ENCODE results near the gene P2RY13. TPM values are rescaled to one million over a fixed set of nuclear protein-coding genes. Genes with fewer than 3 reads are reported as not detected.
A peak's percentile ranks its signal among the peaks of the same experiment; 100 is the strongest.

P2RY13 gene
- total RNA-seq, 2 experiments from 2014 or later = not detected

DNA sequence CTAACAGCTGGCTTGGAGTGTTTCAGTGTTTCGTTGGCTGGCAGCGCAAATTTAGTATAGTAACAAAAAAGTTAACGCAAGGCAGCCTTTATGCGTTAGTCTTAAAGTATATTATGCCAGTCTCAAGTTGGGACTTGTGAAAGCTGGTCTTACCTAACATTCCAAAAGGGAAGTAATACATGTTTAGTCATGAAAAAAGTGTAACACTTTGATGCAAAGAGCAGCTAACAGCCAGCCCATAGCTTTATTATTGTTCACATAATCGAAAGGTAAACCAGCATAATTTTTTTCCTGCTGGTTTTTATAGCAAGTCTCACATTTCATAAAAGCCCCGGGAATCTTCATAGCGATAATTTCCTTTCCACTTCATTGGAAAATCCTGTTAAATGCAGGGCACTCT, 10.4 kb downstream of the P2RY13 start:
- ChIA-PET CTCF (interaction anchor here (1.2 to 1.4 kb wide), 2 partner anchors 9 to 11 kb away, joined by 4 to 5 read pairs; no protein-coding TSS in a partner anchor), POLR2A (no interaction called here)
- Mint-ChIP-seq H3K9me3 (no peaks in the 10 kb centered on the region), H3K27me3 (peaks cover 2% of the 10 kb centered on the region), H3K36me3 (ENCODE audit: low read depth) (no peaks in the 10 kb centered on the region), H3K4me1 (ENCODE audit: low read depth) (peaks cover 22% of the 10 kb centered on the region), H3K27ac (no peak overlapping the region), H3K4me3 (no peak overlapping the region)
- DNase-seq (no peak), ATAC-seq (no peak)
- TF ChIP-seq, protein P1, sequence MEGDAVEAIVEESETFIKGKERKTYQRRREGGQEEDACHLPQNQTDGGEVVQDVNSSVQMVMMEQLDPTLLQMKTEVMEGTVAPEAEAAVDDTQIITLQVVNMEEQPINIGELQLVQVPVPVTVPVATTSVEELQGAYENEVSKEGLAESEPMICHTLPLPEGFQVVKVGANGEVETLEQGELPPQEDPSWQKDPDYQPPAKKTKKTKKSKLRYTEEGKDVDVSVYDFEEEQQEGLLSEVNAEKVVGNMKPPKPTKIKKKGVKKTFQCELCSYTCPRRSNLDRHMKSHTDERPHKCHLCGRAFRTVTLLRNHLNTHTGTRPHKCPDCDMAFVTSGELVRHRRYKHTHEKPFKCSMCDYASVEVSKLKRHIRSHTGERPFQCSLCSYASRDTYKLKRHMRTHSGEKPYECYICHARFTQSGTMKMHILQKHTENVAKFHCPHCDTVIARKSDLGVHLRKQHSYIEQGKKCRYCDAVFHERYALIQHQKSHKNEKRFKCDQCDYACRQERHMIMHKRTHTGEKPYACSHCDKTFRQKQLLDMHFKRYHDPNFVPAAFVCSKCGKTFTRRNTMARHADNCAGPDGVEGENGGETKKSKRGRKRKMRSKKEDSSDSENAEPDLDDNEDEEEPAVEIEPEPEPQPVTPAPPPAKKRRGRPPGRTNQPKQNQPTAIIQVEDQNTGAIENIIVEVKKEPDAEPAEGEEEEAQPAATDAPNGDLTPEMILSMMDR (IDR thresholded peaks at IDR 0.05) = no peak
- intact Hi-C loops (cut with micrococcal nuclease) = no loop called here

DNA sequence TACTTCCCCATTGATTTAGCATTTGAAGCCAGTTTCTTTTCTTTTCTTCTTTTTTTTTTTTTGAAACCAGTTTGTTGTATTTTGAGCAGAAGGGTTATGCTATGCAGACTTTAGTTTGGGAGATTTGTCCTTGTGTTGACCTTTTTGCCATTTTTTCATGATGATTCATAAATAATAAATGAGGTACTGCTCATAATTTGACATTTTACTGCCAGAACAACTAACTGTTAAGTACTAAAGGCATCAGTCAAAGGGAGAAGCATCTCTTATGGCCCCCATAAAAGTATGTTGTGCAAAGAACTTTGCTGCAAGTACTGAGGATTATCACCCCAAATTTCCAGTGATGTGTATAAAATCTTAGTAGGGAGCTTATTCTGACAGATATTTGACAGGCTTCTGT, 11.0 kb downstream of the P2RY13 start:
- Mint-ChIP-seq H3K9me3 (no peaks in the 10 kb centered on the region), H3K4me1 (ENCODE audit: low read depth) (peaks cover 22% of the 10 kb centered on the region), H3K27ac (no peak overlapping the region), H3K36me3 (ENCODE audit: low read depth) (no peaks in the 10 kb centered on the region), H3K27me3 (peaks cover 2% of the 10 kb centered on the region), H3K4me3 (no peak overlapping the region)
- intact Hi-C loops (cut with micrococcal nuclease) = no loop called here
- DNase-seq (no peak), ATAC-seq (no peak)
- ChIA-PET POLR2A (no interaction called here), CTCF (interaction anchor here (1.2 to 1.4 kb wide), 2 partner anchors 10 kb away, joined by 4 to 5 read pairs; no protein-coding TSS in a partner anchor)
- TF ChIP-seq, protein P1 (IDR thresholded peaks at IDR 0.05) = no peak

DNA sequence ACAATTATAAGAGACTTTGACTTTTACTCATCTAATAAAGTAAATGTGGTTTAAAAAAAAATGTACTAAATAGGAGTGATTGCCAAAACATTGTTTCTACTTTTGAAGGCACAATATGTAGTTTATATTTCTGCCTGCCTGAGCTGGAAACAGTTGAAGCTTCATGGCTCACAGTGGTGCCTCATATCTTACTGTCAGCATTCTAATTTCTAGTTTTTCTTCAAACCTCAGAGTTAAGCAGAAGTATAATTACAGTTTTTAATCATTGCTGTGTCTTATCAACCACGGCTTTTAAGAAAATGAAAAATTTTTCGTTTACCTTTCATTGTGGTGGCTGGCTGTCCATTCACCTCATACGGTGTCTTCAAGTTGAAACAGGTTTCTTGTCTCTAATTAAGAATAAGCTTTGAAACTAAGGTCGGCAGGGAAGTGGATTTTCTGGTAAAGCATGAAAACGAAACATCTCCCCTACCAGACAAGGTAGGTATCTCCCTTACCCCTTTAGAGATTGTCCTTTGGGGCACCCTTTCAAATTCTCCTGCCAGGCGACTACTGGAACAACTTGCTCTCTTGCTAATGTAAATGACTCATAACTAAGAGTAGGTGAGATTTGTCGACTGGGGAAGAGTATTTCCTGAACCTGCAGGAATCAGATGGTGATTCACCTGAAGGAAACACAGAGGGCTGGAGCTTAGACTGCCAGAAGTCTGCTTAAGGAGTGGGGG, 12.9 kb downstream of the P2RY13 start, which contains the start of gene GPR87:
GPR87 (minus strand) TSS at position 554 of the 725 bp plus-strand sequence. CDS start 16,720 bp downstream, outside the sequence.
- H3K4me3 Mint-ChIP-seq = peak within 1 kb of the TSS; percentile 24
- no peak within 1 kb of the TSS for H3K27ac Mint-ChIP-seq
- H3K9me3 Mint-ChIP-seq = no peaks in the 10 kb centered on the region
- intact Hi-C loops (cut with micrococcal nuclease) = no loop called here
- H3K36me3 Mint-ChIP-seq (ENCODE audit: low read depth) = no peaks in the 10 kb centered on the region
- TF ChIP-seq, protein P1 (IDR thresholded peaks at IDR 0.05) = no peak
- CTCF ChIA-PET = interaction anchor here (0.6 to 2.1 kb wide), 7 partner anchors 10 to 1067 kb away, joined by 3 to 18 read pairs (median 5); partner anchors contain the start of gene P2RY13
- peaks cover 2% of the 10 kb centered on the region for H3K27me3 Mint-ChIP-seq
- peak; percentile 78 for ATAC-seq
- POLR2A ChIA-PET = interaction anchor here (0.7 to 1.2 kb wide), 2 partner anchors 11 to 82 kb away, joined by 3 to 5 read pairs; no protein-coding TSS in a partner anchor
- peak; percentile 27 for DNase-seq
- peaks cover 22% of the 10 kb centered on the region for H3K4me1 Mint-ChIP-seq (ENCODE audit: low read depth)

DNA sequence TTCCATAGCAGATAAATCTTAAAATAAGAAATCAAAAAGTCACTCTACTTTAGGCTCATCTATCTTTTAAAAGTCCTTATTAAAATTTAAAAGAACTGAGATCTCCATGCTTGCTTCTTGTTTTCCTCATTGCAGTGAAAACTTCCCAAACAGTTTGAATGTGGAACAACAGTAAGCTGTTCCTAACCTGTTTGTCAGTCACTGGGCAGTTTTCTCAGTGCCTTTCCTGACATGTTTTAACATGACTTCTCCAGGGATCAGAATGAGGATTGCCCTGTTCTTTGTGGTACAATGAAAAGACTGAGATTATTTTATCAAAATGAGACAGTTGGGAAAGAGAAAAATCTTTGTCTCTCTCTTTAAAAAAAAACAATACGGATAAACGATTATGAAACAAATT, 13.5 kb downstream of the P2RY13 start:
- H3K27me3 Mint-ChIP-seq = peaks cover 2% of the 10 kb centered on the region
- no peaks in the 10 kb centered on the region for H3K36me3 Mint-ChIP-seq (ENCODE audit: low read depth)
- H3K27ac Mint-ChIP-seq = no peak overlapping the region
- ATAC-seq = no peak
- ChIA-PET POLR2A (interaction anchor here (1.2 kb wide), 1 partner anchor 10 kb away, joined by 5 read pairs; no protein-coding TSS in a partner anchor), CTCF (interaction anchor here (0.6 to 2.1 kb wide), 6 partner anchors 10 to 1067 kb away, joined by 3 to 18 read pairs (median 4); partner anchors contain the start of gene P2RY13)
- no peak for DNase-seq
- peaks cover 22% of the 10 kb centered on the region for H3K4me1 Mint-ChIP-seq (ENCODE audit: low read depth)
- no peaks in the 10 kb centered on the region for H3K9me3 Mint-ChIP-seq
- intact Hi-C loops (cut with micrococcal nuclease) = no loop called here
- TF ChIP-seq, protein P1 (IDR thresholded peaks at IDR 0.05) = no peak
- no peak overlapping the region for H3K4me3 Mint-ChIP-seq

DNA sequence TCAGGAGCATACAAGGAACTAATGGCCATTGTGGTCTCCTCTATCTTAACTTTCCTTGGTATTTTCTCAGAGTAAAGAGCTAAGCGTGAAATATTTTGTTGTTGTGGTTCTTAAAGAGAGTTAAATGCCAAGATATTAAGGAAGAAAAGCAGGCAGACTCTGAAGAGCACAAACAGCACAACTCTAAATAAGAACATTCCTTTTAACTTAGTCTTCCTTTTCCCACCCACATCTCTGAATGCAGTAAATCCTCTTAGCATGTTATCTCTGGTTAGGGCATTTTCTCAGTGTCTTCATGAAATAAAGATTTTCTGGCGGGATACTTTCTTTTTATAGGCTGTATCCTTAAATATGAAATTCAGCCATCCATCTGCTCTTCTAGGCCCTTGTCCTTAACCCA, 14.2 kb downstream of the P2RY13 start:
- no peak overlapping the region for H3K27ac Mint-ChIP-seq

More for the DNA sequence above, 14.2 kb downstream of the P2RY13 start:
- POLR2A ChIA-PET = no interaction called here
- ATAC-seq (no peak), DNase-seq (no peak)
- CTCF ChIA-PET = interaction anchor here (2.1 kb wide), 1 partner anchor 9 kb away, joined by 18 read pairs; no protein-coding TSS in a partner anchor
- intact Hi-C loops (cut with micrococcal nuclease) = no loop called here
- TF ChIP-seq, protein P1 (IDR thresholded peaks at IDR 0.05) = no peak
- Mint-ChIP-seq H3K4me3 (no peak overlapping the region), H3K4me1 (ENCODE audit: low read depth) (peaks cover 18% of the 10 kb centered on the region), H3K9me3 (no peaks in the 10 kb centered on the region), H3K27me3 (peaks cover 2% of the 10 kb centered on the region), H3K36me3 (ENCODE audit: low read depth) (no peaks in the 10 kb centered on the region)
